ENCODE data around the gene MAPK9.

Gene MAPK9

GRCh38 chr5:180197016-180197702 is 94.7 kb downstream of the MAPK9 start:
- H3K27ac ChIP-seq = no peak overlapping the region
- no peaks in the 10 kb centered on the region for H3K9me3 ChIP-seq (ENCODE audit: severe bottlenecking)
- H3K4me3 ChIP-seq (ENCODE audit: low read depth, low read length) = no peak overlapping the region
- H3K27me3 ChIP-seq (ENCODE audit: insufficient read depth, low read depth, severe bottlenecking) = no peaks in the 10 kb centered on the region
- no peaks in the 10 kb centered on the region for H3K36me3 ChIP-seq
- DNase-seq = no peak
- TF ChIP-seq, protein P1, sequence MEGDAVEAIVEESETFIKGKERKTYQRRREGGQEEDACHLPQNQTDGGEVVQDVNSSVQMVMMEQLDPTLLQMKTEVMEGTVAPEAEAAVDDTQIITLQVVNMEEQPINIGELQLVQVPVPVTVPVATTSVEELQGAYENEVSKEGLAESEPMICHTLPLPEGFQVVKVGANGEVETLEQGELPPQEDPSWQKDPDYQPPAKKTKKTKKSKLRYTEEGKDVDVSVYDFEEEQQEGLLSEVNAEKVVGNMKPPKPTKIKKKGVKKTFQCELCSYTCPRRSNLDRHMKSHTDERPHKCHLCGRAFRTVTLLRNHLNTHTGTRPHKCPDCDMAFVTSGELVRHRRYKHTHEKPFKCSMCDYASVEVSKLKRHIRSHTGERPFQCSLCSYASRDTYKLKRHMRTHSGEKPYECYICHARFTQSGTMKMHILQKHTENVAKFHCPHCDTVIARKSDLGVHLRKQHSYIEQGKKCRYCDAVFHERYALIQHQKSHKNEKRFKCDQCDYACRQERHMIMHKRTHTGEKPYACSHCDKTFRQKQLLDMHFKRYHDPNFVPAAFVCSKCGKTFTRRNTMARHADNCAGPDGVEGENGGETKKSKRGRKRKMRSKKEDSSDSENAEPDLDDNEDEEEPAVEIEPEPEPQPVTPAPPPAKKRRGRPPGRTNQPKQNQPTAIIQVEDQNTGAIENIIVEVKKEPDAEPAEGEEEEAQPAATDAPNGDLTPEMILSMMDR (IDR thresholded peaks at IDR 0.05; ENCODE audit: low read depth, low read length) = no peak

DNA sequence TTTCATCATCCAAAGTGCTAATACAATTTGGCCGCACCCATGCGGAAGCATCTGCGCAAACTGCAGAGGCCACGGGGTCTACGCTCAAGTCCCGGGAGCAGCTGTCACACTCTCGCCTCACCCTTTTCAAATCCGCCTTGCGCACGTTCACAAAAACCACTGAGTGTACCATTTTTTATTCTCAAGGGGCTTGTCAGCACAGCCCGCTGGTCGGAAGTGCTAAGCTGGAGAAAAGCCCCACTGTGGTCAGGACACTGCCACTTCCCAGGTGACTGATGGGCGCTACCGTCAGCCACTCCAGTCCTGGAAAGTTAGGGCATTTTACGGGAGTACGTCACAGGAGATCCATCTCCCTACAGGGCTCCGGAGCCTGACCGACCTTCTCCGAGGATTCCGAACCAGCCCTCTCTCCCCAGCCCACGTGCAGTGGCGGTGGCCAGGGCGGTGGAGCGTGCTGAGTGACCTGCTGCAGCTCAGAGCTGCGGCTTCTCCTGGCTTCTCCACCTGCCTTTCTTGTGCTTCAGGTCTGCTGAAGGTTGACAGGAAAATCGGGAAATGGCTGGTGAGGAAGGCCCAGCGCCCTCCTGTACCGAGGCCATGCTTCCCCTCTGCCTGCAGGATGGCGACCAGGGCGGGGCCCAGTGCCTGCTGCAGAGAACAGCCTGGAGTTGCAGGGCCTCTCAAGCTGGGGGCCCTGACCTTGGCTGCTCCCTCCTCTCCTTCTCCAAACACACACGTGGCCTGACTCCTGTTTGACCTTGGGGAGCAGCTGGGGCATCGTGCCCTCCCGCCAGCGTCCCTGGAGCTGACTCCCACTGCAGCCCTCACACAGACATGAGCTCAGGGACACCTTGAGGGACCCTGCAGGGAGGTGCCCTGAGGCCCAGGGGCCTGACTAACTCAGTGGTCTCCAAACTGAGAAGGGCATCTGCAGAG is 97.2 kb downstream of the MAPK9 start:
- TF ChIP-seq, protein P1 (IDR thresholded peaks at IDR 0.05; ENCODE audit: low read depth, low read length) = no peak
- DNase-seq = no peak
- Histone ChIP-seq H3K27ac (no peak overlapping the region), H3K9me3 (ENCODE audit: severe bottlenecking) (no peaks in the 10 kb centered on the region), H3K27me3 (ENCODE audit: insufficient read depth, low read depth, severe bottlenecking) (no peaks in the 10 kb centered on the region), H3K4me3 (ENCODE audit: low read depth, low read length) (no peak overlapping the region), H3K36me3 (no peaks in the 10 kb centered on the region)

DNA sequence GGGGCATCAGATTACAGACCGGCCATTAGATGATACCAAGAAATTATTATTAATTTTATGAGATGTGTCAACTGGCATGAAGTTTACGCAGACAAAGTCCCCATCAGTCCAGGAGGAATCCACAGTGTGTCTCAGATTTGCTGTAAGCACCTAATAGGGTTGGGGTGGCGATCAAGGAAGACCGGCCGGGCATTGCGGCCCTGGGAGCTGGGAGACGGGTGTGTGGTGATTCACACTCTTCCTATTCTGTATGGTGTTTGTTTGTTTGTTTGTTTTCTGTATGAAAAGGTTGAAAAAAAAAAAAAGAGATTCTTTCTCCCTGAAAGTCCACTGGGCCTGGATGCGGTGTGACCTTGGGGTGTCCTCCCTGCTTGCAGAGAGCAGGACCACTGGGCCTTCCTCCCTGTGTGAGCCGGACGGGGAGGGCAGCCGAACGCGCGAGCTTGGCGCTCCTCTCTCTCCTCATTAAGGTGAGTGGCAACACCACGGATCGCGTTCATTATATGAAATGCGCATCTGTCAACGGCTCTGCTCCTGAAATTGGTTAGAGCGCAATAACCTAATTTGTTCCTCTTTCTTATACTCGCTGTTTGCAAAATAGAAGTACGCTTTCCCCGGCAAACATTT is 98.0 kb downstream of the MAPK9 start:
- no peak for DNase-seq
- Histone ChIP-seq H3K9me3 (ENCODE audit: severe bottlenecking) (no peaks in the 10 kb centered on the region), H3K27me3 (ENCODE audit: insufficient read depth, low read depth, severe bottlenecking) (no peaks in the 10 kb centered on the region), H3K4me3 (ENCODE audit: low read depth, low read length) (no peak overlapping the region), H3K27ac (no peak overlapping the region), H3K36me3 (no peaks in the 10 kb centered on the region)
- TF ChIP-seq, protein P1 (IDR thresholded peaks at IDR 0.05; ENCODE audit: low read depth, low read length) = no peak

DNA sequence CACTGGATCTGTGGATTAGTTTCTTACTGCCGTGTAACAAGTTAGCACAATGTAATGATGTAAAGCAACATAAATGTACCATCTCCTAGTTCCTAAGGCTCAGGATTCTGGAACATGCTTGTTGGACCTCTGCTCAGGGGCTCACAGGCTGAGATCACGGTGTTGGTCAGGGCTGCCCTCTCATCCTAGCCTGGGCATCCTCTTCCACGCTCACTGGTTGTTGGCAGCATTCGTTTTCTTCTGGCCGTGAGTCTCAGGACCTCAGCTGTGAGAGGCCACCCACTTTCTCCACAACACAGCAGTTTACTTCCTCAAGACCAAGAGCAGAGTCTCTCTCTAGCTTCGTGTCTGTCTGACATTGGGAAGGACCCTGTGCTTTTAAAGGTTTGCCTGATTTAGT is 100.2 kb downstream of the MAPK9 start:
- TF ChIP-seq, protein P1 (IDR thresholded peaks at IDR 0.05; ENCODE audit: low read depth, low read length) = no peak
- DNase-seq = no peak
- H3K9me3 ChIP-seq (ENCODE audit: severe bottlenecking) = no peaks in the 10 kb centered on the region
- no peak overlapping the region for H3K4me3 ChIP-seq (ENCODE audit: low read depth, low read length)
- H3K36me3 ChIP-seq = no peaks in the 10 kb centered on the region
- H3K27me3 ChIP-seq (ENCODE audit: insufficient read depth, low read depth, severe bottlenecking) = no peaks in the 10 kb centered on the region
- H3K27ac ChIP-seq = no peak overlapping the region

DNA sequence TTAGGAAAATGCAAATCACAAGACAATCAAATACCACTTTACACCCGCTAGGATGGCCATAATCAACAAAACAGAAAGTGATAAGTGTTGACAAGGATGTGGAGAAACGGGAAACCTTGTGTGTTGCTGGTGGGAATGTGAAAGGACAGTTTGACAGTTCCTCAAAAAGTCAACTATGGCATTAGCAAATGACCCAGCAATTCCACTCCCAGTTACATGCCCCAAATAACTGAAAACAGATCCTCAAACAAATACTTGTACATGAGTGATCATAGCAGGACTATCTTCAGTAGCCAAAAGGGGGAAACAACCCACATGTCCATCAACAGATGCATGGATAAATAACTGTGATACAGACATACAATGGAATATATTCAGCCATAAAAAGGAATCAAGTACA is 104.1 kb downstream of the MAPK9 start:
- DNase-seq = no peak
- no peak overlapping the region for H3K27ac ChIP-seq
- no peaks in the 10 kb centered on the region for H3K36me3 ChIP-seq
- no peaks in the 10 kb centered on the region for H3K9me3 ChIP-seq (ENCODE audit: severe bottlenecking)
- TF ChIP-seq, protein P1 (IDR thresholded peaks at IDR 0.05; ENCODE audit: low read depth, low read length) = no peak
- H3K4me3 ChIP-seq (ENCODE audit: low read depth, low read length) = no peak overlapping the region
- no peaks in the 10 kb centered on the region for H3K27me3 ChIP-seq (ENCODE audit: insufficient read depth, low read depth, severe bottlenecking)

Measured in WERI-Rb-1 (cell line).